Measurements from ENCODE around the gene F5.
A peak's percentile ranks its signal among the peaks of the same experiment; 100 is the strongest.

The F5 gene

DNA sequence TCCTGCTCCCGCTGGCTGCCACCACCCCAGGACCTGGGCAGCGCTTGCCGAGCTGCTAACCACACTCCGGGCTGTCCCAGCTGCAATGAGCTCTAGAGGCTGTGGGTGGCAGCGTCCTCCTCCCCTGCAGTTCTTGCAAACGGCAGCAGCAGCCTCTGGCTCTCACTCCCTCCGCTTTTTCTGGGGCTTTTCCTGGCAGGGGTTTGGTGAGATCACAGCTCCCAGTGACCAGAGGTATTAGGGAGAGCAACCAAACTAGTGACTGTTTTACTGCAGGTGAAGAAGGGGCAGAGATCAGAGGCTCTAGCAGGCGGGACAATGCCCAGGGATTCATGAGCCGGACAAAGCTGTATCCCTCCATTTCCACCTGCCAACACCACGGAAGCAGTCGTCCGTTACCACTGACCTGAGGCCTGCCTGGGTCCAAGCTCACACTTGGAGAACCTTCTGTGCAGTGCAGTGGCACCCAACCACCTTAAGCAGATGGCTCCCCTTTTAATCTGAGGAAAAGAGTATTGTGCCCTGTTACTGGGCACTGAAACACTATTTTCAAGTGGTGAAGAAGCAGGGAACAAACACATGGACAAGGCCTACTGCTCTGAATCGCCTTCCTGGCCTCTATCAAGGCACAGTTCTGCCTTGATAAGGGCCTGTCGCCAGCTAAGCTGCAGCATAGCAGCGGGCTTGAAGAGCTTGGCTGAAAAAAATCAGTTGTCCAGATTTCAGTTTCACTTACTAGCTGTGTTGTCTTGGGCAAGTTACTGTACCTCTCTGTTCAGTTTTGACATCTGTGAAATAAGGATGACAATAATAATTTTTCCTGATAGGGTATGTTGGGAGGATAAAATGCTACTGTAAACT lies at the start of gene F5:
F5 (minus strand) TSS at position 87 of the 861 bp plus-strand sequence. CDS start 95 bp downstream, outside the sequence.
- DNase-seq (ENCODE audit: low read depth): peak; percentile 47

GRCh38 chr1:169634877-169635276 lies 48.6 kb upstream of the F5 start:
- DNase-seq (ENCODE audit: low read depth): no peak

DNA sequence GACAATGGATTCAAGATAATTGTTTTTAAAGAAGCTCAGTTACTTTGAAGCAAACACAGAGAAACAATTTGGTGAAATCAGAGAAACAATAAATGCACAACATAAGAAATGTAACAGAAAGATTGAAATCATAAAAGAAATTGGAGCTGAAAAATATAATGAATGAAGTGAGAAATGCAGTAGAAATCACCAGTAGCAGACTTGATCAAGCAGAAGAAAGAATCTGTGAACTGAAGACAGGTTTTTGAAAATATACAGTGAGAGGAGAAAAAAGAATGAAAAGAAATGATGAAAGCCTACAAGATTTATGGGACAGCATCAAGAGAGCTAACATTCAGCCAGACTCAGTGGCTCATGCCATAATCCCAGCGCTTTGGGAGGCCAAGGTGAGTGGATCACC lies 47.9 kb upstream of the F5 start:
- no peak for DNase-seq (ENCODE audit: low read depth)

DNA sequence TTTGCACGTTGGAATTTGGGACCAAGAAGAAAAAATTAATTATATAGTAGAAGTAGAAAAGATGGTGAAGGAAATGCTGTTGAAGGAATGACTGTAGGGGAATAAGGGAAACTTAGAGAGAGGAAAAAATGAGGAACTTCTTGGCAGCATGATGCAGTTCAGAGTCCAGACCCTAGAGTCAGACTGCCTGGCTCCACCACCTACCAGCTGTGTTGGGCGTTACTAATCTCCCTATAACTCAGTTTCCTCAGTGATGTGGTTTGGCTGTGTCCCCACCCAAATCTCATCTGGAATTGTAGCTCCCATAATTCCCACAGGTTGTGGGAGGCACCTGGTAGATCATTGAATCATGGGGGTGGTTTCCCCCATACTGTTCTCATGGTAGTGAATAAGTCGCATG lies 45.0 kb upstream of the F5 start:
- no peak for DNase-seq (ENCODE audit: low read depth)

- DNase-seq (ENCODE audit: low read depth): no peak
Observed at GRCh38 chr1:169630006-169630405, 43.7 kb upstream of the F5 start, which contains the start of gene SELP. Gene SELP (minus strand): TSS chr1:169630124. CDS start chr1:169630074, 50 bp downstream.

DNA sequence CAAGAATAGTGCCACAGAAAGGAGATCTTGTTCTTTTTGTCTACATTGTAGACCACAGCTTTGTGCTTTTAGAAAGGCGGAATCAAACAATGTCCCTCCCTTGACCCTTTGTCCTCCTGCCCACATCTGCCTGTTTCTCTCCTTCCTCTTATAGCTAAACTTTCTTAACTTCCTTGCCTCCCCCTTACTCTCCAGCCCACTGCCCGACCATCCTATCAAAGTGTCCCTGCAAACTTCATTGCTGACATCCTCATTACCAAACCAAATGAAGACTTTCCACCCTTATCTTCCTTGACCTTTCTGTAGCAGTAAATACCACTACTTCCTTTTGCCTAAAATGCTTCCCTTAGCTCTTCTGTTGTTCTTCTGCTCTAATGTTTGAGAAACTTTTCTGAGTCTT lies 38.6 kb upstream of the F5 start:
- no peak for DNase-seq (ENCODE audit: low read depth)

DNA sequence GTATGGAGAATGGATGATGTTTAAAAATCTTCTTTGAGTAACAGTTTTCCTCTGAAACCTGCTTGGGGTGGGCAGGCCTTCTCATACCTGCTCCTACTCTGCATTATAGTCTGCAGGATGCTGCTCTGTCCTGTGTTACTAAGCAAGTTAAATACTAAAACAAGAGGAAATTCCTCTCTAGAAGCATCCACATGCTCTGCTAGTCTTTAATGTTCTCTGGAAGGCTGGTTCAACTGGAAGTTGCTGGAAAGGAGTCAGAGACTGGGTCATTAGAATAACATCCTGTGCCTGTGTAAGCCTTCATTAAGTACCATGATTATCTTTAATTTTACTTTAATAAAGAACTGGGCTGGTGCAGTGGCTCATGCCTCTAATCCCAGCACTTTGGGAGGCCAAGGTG lies 37.8 kb upstream of the F5 start:
- no peak for DNase-seq (ENCODE audit: low read depth)

DNA sequence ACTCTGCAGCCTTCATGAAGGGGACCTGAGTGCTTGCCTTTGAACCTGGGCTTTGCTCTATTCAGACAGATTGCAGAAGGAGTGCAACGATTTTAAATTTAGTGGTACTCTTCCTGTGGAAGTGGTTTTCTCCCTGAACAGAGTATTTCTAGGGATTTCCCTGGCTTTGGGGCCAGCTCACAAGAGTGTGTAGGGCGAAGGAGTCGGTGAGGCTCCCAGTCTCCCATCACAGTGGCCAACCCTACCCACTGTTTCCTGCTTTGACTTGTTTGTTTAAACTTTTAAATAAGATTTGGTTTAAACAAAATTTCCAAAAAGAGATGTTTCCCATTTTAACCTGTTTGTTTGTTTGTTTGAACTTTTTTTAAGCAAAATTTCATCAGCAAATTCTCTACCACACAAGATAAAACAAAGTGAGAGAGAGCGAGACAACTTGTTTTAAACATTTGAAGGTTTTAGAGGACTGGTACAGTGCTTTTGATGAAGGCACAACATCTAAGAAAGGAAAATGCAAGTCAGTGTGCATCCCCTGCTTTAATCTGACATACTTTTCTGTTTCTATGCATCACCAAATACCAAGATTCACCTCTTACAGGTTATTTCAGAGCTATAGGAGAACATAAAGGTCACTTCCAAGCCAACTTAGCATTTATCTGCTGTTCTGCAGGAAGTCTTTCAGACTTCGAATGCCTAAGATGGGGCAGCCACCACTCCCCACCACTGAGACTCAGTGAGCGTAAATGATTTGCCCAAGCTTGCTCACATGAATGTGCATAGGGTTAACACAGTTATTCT lies 37.0 kb upstream of the F5 start:
- DNase-seq (ENCODE audit: low read depth): no peak

DNA sequence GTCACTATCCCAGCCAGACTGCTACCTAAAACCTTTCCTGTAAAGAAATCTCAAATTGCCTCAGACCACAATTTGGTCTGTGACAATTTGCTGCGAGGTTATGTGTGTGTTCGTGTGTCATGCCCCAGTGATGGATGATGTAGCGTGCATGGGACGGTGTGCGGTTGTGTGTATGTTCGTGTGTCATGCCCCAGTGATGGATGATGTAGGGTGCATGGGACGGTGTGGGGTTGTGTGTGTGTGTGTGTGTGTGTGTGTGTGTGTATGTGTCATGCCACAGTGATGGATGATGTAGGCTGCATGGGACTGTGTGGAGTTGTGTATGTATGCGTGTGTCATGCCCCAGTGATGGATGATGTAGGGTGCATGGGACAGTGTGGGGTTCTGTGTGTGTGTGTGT lies 34.3 kb upstream of the F5 start:
- DNase-seq (ENCODE audit: low read depth): no peak

DNA sequence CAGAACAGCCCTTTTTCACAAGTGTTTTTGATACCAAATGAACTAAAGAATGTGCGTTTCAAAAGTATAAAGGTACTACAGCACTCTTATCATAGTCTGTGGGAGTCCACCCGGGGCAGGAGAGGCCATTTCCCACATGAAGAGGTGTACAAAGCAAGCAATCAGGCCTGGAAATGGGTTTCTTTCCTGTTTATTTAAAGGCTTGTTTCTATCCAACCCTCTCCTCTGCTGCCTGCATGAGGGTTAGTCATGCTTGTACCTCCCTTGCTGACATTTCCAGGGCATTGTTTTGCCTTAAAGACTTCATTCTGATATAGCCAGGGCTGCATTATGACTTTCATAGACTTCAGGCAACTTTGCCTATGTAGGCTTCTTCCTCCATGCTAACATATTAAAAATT lies 32.1 kb upstream of the F5 start:
- DNase-seq (ENCODE audit: low read depth): no peak

DNA sequence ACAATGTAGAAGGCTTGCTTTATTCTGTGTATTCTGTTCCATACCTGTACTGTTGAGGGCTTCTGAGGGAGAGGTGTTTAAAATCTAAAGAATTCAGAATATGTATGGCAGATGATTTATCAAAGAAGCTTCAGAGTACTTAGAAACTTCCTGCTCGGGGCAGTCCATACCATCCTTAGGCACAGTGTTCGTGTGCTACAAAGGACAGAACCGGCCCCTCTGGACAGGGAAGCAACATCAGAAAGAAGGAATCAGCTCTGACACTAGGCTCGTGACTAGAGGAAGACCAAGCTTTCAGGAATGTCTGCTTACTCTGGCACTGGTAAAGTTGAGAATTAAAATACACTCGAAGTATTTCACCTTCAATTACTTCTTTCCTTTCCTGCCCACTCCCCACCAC lies 29.5 kb upstream of the F5 start:
- no peak for DNase-seq (ENCODE audit: low read depth)

GRCh38 chr1:169610858-169611257 lies 24.6 kb upstream of the F5 start:
- no peak for DNase-seq (ENCODE audit: low read depth)

- no peak for DNase-seq (ENCODE audit: low read depth)
Observed at GRCh38 chr1:169610108-169610507, 23.8 kb upstream of the F5 start.

DNA sequence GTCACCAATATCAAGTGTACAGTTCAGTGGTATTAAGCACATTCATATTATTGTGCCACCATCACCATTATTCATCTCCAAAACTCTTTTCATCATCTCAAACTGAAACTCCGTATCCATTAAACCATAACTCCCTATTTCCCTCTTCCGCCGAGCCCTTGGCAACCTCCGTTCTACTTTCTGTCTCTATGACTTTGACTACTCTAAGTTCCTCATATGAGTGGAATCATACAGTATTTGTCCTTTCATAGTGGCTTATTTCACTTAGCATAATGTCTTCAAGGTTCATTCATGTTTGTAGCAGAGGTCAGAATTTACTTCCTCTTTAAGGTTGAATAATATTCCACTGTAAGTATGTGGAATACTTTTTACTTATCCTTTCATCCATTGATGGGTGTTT lies 21.9 kb upstream of the F5 start:
- DNase-seq (ENCODE audit: low read depth): no peak

GRCh38 chr1:169604781-169605560 lies 18.7 kb upstream of the F5 start:
- DNase-seq (ENCODE audit: low read depth): no peak

DNA sequence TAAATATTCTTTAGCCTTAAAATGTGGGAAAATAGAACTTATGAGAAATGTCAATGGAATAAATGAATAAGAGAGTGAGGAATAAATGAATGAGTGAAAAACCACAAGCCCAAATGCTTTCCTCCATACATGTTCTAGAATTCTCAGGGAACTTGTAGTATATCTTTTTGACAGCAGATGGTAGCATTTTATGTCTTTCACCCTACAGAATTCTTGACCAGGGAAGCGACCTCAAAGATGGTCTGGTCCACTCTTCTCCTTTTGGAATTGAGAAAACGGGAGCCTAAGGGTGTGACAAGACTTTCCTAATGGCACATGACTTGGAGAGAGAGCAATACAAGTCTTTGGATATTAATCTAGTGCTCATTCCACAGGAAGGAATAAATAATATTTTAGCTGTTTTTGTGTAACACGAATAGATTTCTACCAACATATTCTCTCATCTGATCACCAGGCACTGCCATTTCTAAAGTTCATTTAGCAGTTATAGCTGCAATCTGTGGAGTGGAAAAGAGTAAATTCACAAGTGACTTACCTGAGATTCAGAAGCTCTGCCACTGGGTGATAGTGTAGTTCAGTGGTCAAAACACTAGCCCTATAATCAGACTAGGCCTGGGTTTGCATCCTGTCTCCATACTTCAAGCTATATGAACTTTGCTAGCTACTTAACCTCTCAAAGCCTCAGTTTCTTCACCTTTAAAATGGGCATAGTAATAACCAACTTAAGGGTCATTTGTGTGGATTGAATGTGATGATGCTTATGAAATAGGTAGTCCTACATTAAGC lies 15.0 kb upstream of the F5 start:
- peak; percentile 30 for DNase-seq (ENCODE audit: low read depth)

GRCh38 chr1:169595764-169596711 lies 9.8 kb upstream of the F5 start:
- peak; percentile 39 for DNase-seq (ENCODE audit: low read depth)

DNA sequence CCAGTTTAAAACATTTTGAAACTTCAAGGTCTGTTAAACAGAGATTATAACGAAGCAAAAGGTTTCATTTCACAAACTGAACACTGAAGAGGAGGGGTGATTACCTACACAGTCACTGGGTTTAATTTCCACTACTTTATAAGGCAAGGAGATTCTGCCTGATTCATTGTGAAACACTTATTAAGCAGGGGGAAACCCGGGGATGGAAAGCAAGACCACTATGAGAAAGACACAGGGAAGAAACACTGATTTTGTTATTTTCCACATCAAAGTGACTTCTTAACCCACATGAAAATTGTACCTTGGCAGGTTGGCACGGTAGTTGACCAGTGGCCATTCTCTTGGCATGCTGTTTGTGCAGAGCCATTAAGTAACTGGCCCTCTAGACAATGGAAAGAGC lies 8.1 kb upstream of the F5 start:
- DNase-seq (ENCODE audit: low read depth): no peak

DNA sequence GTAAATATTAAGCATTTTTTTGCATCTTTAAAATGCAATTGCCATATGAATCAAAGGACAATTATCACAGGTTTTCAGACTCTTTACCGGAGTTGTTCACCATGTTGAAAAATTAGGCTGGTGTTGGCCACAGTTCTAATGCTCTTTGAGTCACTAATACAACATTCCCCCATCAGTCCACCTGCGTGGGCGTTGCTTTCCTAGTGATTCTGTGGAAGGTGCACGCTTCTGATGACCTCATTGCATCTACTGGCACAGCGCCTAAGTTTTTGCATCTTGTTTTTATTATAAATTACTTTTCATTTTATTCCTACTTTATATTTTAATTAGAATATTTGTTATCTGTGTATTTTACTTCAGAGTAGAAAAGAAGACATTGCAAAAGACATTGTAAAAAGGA lies 4.7 kb upstream of the F5 start:
- DNase-seq (ENCODE audit: low read depth): no peak

DNA sequence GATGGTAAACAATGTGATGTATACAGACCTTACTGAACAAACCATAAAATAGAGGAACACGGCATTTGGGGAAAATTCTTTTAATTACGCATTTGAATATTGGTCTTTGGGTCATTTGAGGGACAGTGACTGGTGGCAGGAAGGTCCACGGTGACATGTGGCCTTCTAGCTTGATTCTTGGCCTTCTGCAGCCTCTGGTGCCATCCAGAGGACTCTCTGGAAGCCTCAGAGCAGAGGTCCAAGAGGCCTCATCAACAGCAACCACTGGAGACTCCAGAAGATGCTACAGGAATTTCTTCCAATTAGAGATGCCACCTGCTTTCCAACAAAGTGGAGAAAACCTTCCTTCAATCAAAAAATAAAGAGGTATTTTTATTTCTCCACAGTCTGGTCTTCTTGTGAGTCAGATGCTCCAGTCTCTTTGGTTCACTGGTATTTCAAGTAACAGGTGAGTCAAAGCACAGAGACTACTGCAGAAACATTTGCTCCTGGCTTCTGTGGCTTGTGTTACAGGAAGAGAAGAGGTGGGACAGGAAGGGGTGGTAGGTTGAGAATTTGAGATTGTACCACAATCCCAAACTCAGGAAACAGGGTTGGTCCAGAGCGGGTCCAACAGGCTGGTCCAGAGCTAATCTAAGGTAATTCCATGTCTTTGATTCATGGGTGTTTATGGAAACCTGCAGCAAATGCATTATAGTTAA lies 2.7 kb upstream of the F5 start:
- DNase-seq (ENCODE audit: low read depth): no peak
